Memory B cell (primary cell): Measurements from ENCODE around the gene TAL2.

Source experiments
- ATAC-seq: fragments of 150-1000 bp; cut with Tn5 transposase; 2 replicates; pipeline ENCODE4 v1.10.0; 2021; ENCODE audit warnings: low read depth, mild to moderate bottlenecking, moderate library complexity
- DNase-seq, 2 donors: peaks; one replicate each; pipeline ENCODE4 v3.0.0; 2022; ENCODE audit warnings: low spot score in 2 of 2
- H3K27ac Mint-ChIP-seq: one replicate; pipeline ENCODE4 v1.8.0; 2022; ENCODE audit warnings: mild to moderate bottlenecking, moderate library complexity, mixed read lengths
- H3K27me3 Mint-ChIP-seq: one replicate; pipeline ENCODE4 v1.8.0; 2022; ENCODE audit warnings: mixed read lengths
- H3K36me3 Mint-ChIP-seq: one replicate; pipeline ENCODE4 v1.8.0; 2022; ENCODE audit warnings: mild to moderate bottlenecking, mixed read lengths
- H3K4me1 Mint-ChIP-seq: one replicate; pipeline ENCODE4 v1.8.0; 2022; ENCODE audit warnings: mixed read lengths
- H3K4me3 Mint-ChIP-seq: one replicate; pipeline ENCODE4 v1.8.0; 2022; ENCODE audit warnings: mild to moderate bottlenecking, moderate library complexity, mixed read lengths
- H3K9me3 Mint-ChIP-seq: one replicate; pipeline ENCODE4 v1.8.0; 2022; ENCODE audit warnings: mixed read lengths

The TAL2 gene

GRCh38 chr9:105662184-105663104 lies at the start of gene TAL2:
Gene TAL2, plus strand, starts transcription at chr9:105662457. Its CDS starts 40 bp downstream, at chr9:105662497.
- no peaks in the 10 kb centered on the region for H3K36me3 Mint-ChIP-seq
- H3K27ac Mint-ChIP-seq: peak within 1 kb of the TSS; percentile 92
- DNase-seq (peak; percentile 26 to 53), ATAC-seq (peak; percentile 96)
- H3K4me3 Mint-ChIP-seq: peak within 1 kb of the TSS; percentile 28
- H3K9me3 Mint-ChIP-seq: peaks cover 1% of the 10 kb centered on the region
- H3K4me1 Mint-ChIP-seq: peaks cover 23% of the 10 kb centered on the region
- H3K27me3 Mint-ChIP-seq: peaks cover 5% of the 10 kb centered on the region

DNA sequence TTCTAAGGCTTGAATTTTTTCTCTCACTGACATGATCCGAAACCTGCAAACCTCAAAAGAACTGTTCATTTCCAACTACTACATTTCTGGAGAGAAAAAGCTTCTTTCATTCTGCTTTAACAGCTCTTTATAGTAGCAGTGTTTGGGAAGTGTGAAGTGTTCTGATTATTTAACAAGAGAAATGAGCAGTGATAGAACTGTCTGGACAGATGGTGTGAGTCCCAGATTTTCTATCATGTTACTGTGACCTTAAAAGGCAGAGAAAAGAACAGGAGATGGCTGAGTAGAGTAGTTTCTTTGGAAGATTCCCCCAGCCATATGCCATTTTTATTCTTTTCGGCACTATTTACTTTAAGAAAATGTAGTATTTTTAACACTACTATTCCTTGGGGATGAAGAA lies 41.3 kb upstream of the TAL2 start:
- no peaks in the 10 kb centered on the region for H3K27me3 Mint-ChIP-seq
- no peak for ATAC-seq
- H3K4me3 Mint-ChIP-seq: no peak overlapping the region
- no peaks in the 10 kb centered on the region for H3K9me3 Mint-ChIP-seq
- H3K4me1 Mint-ChIP-seq: no peaks in the 10 kb centered on the region
- no peak overlapping the region for H3K27ac Mint-ChIP-seq
- DNase-seq: no peak
- H3K36me3 Mint-ChIP-seq: peaks cover 12% of the 10 kb centered on the region

- no peak overlapping the region for H3K27ac Mint-ChIP-seq
- no peak overlapping the region for H3K4me3 Mint-ChIP-seq
- DNase-seq (no peak), ATAC-seq (no peak)
- H3K4me1 Mint-ChIP-seq: no peaks in the 10 kb centered on the region
- H3K9me3 Mint-ChIP-seq: no peaks in the 10 kb centered on the region
- H3K36me3 Mint-ChIP-seq: peaks cover 20% of the 10 kb centered on the region
- no peaks in the 10 kb centered on the region for H3K27me3 Mint-ChIP-seq
Observed at GRCh38 chr9:105625088-105625487, 37.2 kb upstream of the TAL2 start.

GRCh38 chr9:105632807-105633206 lies 29.4 kb upstream of the TAL2 start:
- Mint-ChIP-seq H3K27me3 (no peaks in the 10 kb centered on the region), H3K4me1 (no peaks in the 10 kb centered on the region), H3K36me3 (peaks cover 13% of the 10 kb centered on the region), H3K27ac (no peak overlapping the region), H3K9me3 (no peaks in the 10 kb centered on the region), H3K4me3 (no peak overlapping the region)
- DNase-seq: no peak
- ATAC-seq: no peak

GRCh38 chr9:105633411-105633810 lies 28.8 kb upstream of the TAL2 start:
- H3K4me1 Mint-ChIP-seq: no peaks in the 10 kb centered on the region
- H3K27me3 Mint-ChIP-seq: no peaks in the 10 kb centered on the region
- no peaks in the 10 kb centered on the region for H3K9me3 Mint-ChIP-seq
- ATAC-seq (no peak), DNase-seq (no peak)
- no peak overlapping the region for H3K27ac Mint-ChIP-seq
- H3K4me3 Mint-ChIP-seq: no peak overlapping the region
- peaks cover 13% of the 10 kb centered on the region for H3K36me3 Mint-ChIP-seq

DNA sequence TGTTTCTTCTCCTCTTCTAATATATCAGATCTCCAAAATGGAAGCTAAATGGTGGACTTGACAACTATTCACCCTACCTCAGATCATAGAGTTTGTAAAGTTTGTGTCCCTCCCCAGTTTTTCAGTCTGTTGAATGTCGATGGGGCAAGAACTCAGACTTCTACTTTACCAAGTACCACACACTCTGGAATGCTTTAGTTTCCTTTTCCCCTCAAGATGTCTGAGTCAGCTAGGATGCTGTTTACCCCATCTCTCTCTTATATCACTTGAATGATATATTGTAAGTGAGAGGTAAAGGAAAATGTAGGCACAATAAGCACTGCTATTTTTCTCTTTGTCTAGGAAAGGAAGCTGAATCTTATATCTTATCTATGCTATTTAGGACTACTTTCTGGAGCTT lies 25.9 kb upstream of the TAL2 start:
- no peaks in the 10 kb centered on the region for H3K4me1 Mint-ChIP-seq
- DNase-seq (no peak), ATAC-seq (no peak)
- H3K9me3 Mint-ChIP-seq: peaks cover 2% of the 10 kb centered on the region
- peaks cover 14% of the 10 kb centered on the region for H3K36me3 Mint-ChIP-seq
- no peak overlapping the region for H3K27ac Mint-ChIP-seq
- no peak overlapping the region for H3K4me3 Mint-ChIP-seq
- no peaks in the 10 kb centered on the region for H3K27me3 Mint-ChIP-seq

- H3K27me3 Mint-ChIP-seq: no peaks in the 10 kb centered on the region
- no peaks in the 10 kb centered on the region for H3K4me1 Mint-ChIP-seq
- H3K9me3 Mint-ChIP-seq: peaks cover 3% of the 10 kb centered on the region
- no peak for DNase-seq
- no peak for ATAC-seq
- H3K36me3 Mint-ChIP-seq: peaks cover 18% of the 10 kb centered on the region
- H3K4me3 Mint-ChIP-seq: no peak overlapping the region
- H3K27ac Mint-ChIP-seq: no peak overlapping the region
Observed at GRCh38 chr9:105637787-105638395, 24.4 kb upstream of the TAL2 start.

DNA sequence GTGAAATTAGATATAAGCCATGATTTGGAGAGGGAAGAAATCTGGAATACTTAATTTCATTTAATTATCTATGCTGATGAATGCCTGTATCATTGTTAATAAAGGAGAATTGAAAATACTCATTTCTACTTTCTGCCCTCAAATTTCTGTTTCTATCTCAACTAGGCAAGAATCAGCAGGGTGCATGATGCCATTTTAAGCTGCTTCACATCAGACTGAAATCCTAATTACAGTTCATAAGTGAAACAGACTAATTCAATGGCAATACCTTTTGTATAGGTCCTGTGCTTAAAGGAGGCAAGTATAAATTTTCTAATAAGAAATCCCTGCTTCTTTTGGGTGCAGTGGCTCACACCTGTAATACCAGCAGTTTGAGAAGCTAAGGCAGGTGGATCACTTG lies 22.3 kb upstream of the TAL2 start:
- H3K27ac Mint-ChIP-seq: peak overlapping the region; percentile 45
- DNase-seq: no peak
- H3K9me3 Mint-ChIP-seq: peaks cover 3% of the 10 kb centered on the region
- no peaks in the 10 kb centered on the region for H3K4me1 Mint-ChIP-seq
- H3K27me3 Mint-ChIP-seq: no peaks in the 10 kb centered on the region
- H3K4me3 Mint-ChIP-seq: no peak overlapping the region
- ATAC-seq: no peak
- H3K36me3 Mint-ChIP-seq: peaks cover 15% of the 10 kb centered on the region

- H3K4me1 Mint-ChIP-seq: no peaks in the 10 kb centered on the region
- H3K27me3 Mint-ChIP-seq: no peaks in the 10 kb centered on the region
- peaks cover 3% of the 10 kb centered on the region for H3K9me3 Mint-ChIP-seq
- DNase-seq (no peak), ATAC-seq (no peak)
- peaks cover 13% of the 10 kb centered on the region for H3K36me3 Mint-ChIP-seq
- no peak overlapping the region for H3K27ac Mint-ChIP-seq
- no peak overlapping the region for H3K4me3 Mint-ChIP-seq
Observed at GRCh38 chr9:105643795-105644194, 18.5 kb upstream of the TAL2 start.

- no peak overlapping the region for H3K4me3 Mint-ChIP-seq
Observed at GRCh38 chr9:105646879-105647594, 15.2 kb upstream of the TAL2 start.

GRCh38 chr9:105647595-105648349 lies 14.5 kb upstream of the TAL2 start:
- no peak overlapping the region for H3K4me3 Mint-ChIP-seq
- no peaks in the 10 kb centered on the region for H3K9me3 Mint-ChIP-seq
- no peak overlapping the region for H3K27ac Mint-ChIP-seq
- no peaks in the 10 kb centered on the region for H3K27me3 Mint-ChIP-seq
- no peaks in the 10 kb centered on the region for H3K4me1 Mint-ChIP-seq
- H3K36me3 Mint-ChIP-seq: peaks cover under 1% of the 10 kb centered on the region
- DNase-seq: no peak
- ATAC-seq: no peak

More at GRCh38 chr9:105646879-105647594, 15.2 kb upstream of the TAL2 start:
- Mint-ChIP-seq H3K27me3 (no peaks in the 10 kb centered on the region), H3K4me1 (no peaks in the 10 kb centered on the region), H3K9me3 (no peaks in the 10 kb centered on the region), H3K27ac (no peak overlapping the region), H3K36me3 (peaks cover 3% of the 10 kb centered on the region)
- DNase-seq: no peak
- no peak for ATAC-seq

DNA sequence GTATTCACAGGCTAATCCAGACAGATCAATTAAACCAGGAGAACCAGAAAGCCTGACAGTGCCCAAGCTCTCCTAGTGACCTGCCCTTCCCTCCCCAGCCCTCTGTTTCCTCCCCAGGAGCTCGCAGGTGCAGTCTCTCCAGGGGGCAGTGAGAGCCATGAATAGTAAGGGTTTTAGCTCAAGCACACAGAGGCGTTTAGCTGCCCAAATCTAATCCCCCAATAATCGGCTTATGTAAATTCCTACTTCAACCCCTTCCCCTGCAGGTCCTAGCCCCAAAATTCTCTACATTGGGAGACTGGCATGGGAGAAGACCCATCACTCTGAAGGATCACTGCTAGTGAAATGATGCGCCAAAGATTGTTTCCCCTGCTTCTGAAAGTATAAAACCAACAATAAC lies 10.5 kb upstream of the TAL2 start:
- Mint-ChIP-seq H3K4me1 (peaks cover 7% of the 10 kb centered on the region), H3K27ac (no peak overlapping the region), H3K4me3 (no peak overlapping the region), H3K9me3 (no peaks in the 10 kb centered on the region), H3K36me3 (no peaks in the 10 kb centered on the region), H3K27me3 (no peaks in the 10 kb centered on the region)
- DNase-seq (no peak), ATAC-seq (no peak)

DNA sequence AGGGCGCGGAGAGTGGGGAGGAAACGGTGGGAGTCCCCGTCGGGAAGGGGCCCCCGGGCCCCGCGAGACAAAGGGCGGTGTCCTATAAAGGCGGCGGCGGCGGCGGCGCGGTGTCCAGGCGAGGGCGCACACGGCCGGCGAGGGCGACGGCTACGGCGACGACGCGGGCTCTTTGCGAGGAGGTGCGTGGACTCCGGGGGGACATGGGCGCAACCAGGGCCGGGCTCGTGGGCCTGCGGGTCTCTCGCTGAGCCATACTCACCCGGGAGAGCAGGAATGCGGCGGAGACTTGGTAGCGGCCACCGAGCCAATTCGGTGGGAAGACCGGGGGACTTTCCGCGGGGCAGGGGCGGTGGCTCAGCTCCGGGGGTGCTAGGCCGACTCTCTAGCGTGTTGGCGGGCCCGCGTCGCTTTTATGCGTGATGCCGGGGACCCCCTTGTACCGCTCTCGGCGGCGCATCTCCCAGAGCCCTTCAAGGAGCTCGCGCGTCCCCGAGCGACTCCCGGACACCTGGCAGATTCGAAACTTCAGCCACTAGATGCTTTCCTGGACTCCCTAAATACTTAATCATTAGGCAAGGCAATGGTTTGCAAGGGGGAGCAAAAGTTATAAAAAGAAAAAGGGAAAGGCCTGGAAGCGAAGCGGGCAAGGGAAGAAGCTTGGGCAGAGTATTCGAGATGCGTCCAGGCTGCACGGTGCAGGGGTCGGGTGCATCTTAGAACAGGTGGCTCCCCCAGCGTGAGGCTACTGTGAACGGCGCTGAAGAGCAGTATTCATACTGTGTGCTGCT lies 5.9 kb upstream of the TAL2 start:
- Mint-ChIP-seq H3K4me1 (peaks cover 21% of the 10 kb centered on the region), H3K9me3 (no peaks in the 10 kb centered on the region), H3K27me3 (peaks cover 5% of the 10 kb centered on the region), H3K4me3 (peak overlapping the region; percentile 82), H3K36me3 (no peaks in the 10 kb centered on the region), H3K27ac (peak overlapping the region; percentile 28)
- peak in 1 of 2 donors; percentile 19 for DNase-seq
- peak; percentile 75 for ATAC-seq
